GM12892 (cell line): ENCODE data around the gene MRPL50.

Source experiments
- DNase-seq: peaks from one replicate; pipeline ENCODE4 v3.0.0; 2011; ENCODE audit not compliant: insufficient read length
- FAIRE-seq: peaks from 2 replicates; lab custom pipeline; 2011; peaks lifted over from hg19 to GRCh38; lab: Jason Lieb, UNC
- POLR2A ChIP-seq: IDR thresholded peaks from 2 replicates; pipeline ENCODE4 v1.6.1; 2011; ENCODE audit warnings: low read depth, low read length, control low read depth
- POLR2AphosphoS5 ChIP-seq: IDR thresholded peaks from 2 replicates; pipeline ENCODE4 v1.6.1; 2011; ENCODE audit warnings: low read depth, low read length, control low read depth
- TAF1 ChIP-seq: IDR thresholded peaks from 2 replicates; pipeline ENCODE4 v1.6.1; 2011; ENCODE audit warnings: low read depth, mild to moderate bottlenecking, control low read depth, low read length, borderline replicate concordance

Gene MRPL50

DNA sequence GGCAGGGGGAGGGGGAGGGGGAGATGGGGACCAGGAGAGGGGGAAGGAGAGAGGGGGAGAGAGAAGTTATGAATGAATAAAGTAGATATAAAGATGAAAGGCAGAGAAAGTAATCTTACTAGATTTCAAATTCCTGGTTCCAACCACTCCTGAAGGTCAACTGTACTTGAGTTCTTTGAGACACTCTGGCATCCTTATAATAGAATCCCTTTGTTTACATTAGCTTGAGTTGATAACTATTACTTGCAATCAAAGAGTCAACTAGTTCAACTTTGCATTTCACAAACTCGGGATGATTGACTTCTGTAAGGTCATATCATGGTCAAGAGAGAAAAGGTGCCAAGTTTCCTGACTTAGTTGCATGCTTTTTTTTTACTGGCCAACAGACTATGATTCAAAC lies 55.8 kb downstream of the MRPL50 start:
- FAIRE-seq (no peak), DNase-seq (no peak)
- no peak for TF ChIP-seq POLR2AphosphoS5

DNA sequence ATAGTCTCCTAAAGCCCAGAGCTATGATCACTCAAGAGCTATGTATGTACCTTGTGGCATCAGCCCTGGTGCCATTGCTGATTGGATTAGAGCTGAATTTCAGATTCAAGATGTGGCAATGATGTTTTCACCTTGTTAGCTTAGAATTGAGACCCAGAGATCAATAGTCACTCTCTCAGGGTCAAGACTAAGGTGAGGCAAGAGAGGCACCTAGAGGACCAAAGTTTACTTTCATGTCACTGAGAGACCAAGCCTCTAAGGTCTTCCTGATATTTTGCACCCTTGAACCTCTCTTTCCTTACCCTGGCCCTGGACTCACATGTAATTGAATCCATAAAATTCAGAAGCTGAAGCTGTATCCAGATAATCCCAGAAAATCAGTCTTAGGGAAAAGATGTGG lies 56.5 kb downstream of the MRPL50 start:
- no peak for FAIRE-seq
- no peak for DNase-seq
- TF ChIP-seq TAF1 (no peak), POLR2A (no peak), POLR2AphosphoS5 (no peak)
